MM.1S (cell line): ENCODE results near the gene RDH5.

Experiments
- DNase-seq: peaks from one replicate; pipeline ENCODE4 v3.0.0-alpha.2; 2015
- H2AFZ ChIP-seq: fragments of 300-600 bp; sonication (generic); 2 replicates; pipeline ENCODE4 v1.6.0; 2016; ENCODE audit warnings: antibody characterized with exemption, low read length
- H3F3A ChIP-seq: fragments of 300-600 bp; sonication (generic); 2 replicates; pipeline ENCODE4 v1.6.1; 2016; ENCODE audit warnings: mild to moderate bottlenecking, antibody characterized with exemption, low read length, moderate library complexity, mixed read lengths; ENCODE audit not compliant: insufficient read depth
- H3K27ac ChIP-seq: fragments of 300-600 bp; sonication (generic); 2 replicates; pipeline ENCODE4 v1.5.1; 2016; ENCODE audit warnings: mild to moderate bottlenecking, low read length
- H3K27me3 ChIP-seq: fragments of 300-600 bp; sonication (generic); replicated peaks from 2 replicates; pipeline ENCODE4 v1.6.0; 2016; ENCODE audit warnings: low read length; ENCODE audit not compliant: insufficient read depth
- H3K36me3 ChIP-seq: fragments of 300-600 bp; sonication (generic); replicated peaks from 2 replicates; pipeline ENCODE4 v1.6.1; 2016; ENCODE audit warnings: mild to moderate bottlenecking, low read length, mixed read lengths; ENCODE audit not compliant: insufficient read depth
- H3K4me1 ChIP-seq: fragments of 300-600 bp; sonication (generic); 2 replicates; pipeline ENCODE4 v1.6.1; 2016; ENCODE audit warnings: low read length, mixed read lengths
- H3K4me2 ChIP-seq: fragments of 300-600 bp; sonication (generic); 2 replicates; pipeline ENCODE4 v1.6.0; 2016; ENCODE audit warnings: low read depth, low read length
- H3K4me3 ChIP-seq: fragments of 300-600 bp; sonication (generic); 2 replicates; pipeline ENCODE4 v1.5.1; 2016; ENCODE audit warnings: low read length, mixed read lengths
- H3K79me2 ChIP-seq: fragments of 300-600 bp; sonication (generic); 2 replicates; pipeline ENCODE4 v1.6.1; 2016; ENCODE audit warnings: mixed run types, low read length, mixed read lengths
- H3K9ac ChIP-seq: fragments of 300-600 bp; sonication (generic); 2 replicates; pipeline ENCODE4 v1.6.1; 2016; ENCODE audit warnings: low read length, mixed read lengths
- H3K9me2 ChIP-seq: fragments of 300-600 bp; sonication (generic); replicated peaks from 2 replicates; pipeline ENCODE4 v1.6.1; 2016; ENCODE audit warnings: mild to moderate bottlenecking, low read length, mixed read lengths; ENCODE audit not compliant: insufficient read depth
- H3K9me3 ChIP-seq: fragments of 300-600 bp; sonication (generic); replicated peaks from 2 replicates; pipeline ENCODE4 v1.6.1; 2016; ENCODE audit warnings: mild to moderate bottlenecking, low read length, mixed read lengths; ENCODE audit not compliant: insufficient read depth
- H4K20me1 ChIP-seq: fragments of 300-600 bp; sonication (generic); 2 replicates; pipeline ENCODE4 v1.6.1; 2016; ENCODE audit warnings: mild to moderate bottlenecking, low read length, moderate library complexity, mixed read lengths; ENCODE audit not compliant: insufficient read depth
- CTCF ChIP-seq: fragments of 300-600 bp; sonication (generic); IDR thresholded peaks from 2 replicates; pipeline ENCODE4 v1.5.1; 2016; ENCODE audit warnings: antibody characterized with exemption, low read length, mixed read lengths
- EZH2 ChIP-seq: fragments of 300-600 bp; sonication (generic); optimal IDR thresholded peaks from 2 replicates; pipeline ENCODE3; 2017; ENCODE audit warnings: low read depth, mild to moderate bottlenecking, antibody characterized with exemption, low read length, mixed read lengths
- EZH2phosphoT487 ChIP-seq: fragments of 300-600 bp; sonication (generic); IDR thresholded peaks from 2 replicates; pipeline ENCODE4 v1.6.1; 2018; ENCODE audit warnings: antibody characterized with exemption, low read length

RDH5 gene

GRCh38 chr12:55723516-55724225 is 3.5 kb downstream of the RDH5 start:
- Histone ChIP-seq H3F3A (no peaks in the 10 kb centered on the region), H2AFZ (no peak overlapping the region), H3K27me3 (no peaks in the 10 kb centered on the region), H3K9ac (no peak overlapping the region), H3K4me3 (no peak overlapping the region), H3K4me2 (no peak overlapping the region), H3K27ac (no peak overlapping the region), H3K9me2 (no peaks in the 10 kb centered on the region), H4K20me1 (no peaks in the 10 kb centered on the region), H3K4me1 (peaks cover 8% of the 10 kb centered on the region), H3K9me3 (no peaks in the 10 kb centered on the region), H3K79me2 (peaks cover 15% of the 10 kb centered on the region), H3K36me3 (no peaks in the 10 kb centered on the region)
- DNase-seq: no peak
- TF ChIP-seq EZH2 (no peak), EZH2phosphoT487 (no peak), CTCF (no peak)

GRCh38 chr12:55724226-55724939 is 4.2 kb downstream of the RDH5 start:
- H2AFZ ChIP-seq: no peak overlapping the region
- H3K4me3 ChIP-seq: no peak overlapping the region
- H3K36me3 ChIP-seq: no peaks in the 10 kb centered on the region
- H3K9me2 ChIP-seq: no peaks in the 10 kb centered on the region
- H3K9me3 ChIP-seq: no peaks in the 10 kb centered on the region
- H3K9ac ChIP-seq: no peak overlapping the region
- no peak overlapping the region for H3K4me2 ChIP-seq
- no peak overlapping the region for H3K27ac ChIP-seq
- H4K20me1 ChIP-seq: no peaks in the 10 kb centered on the region
- H3F3A ChIP-seq: no peaks in the 10 kb centered on the region
- peaks cover 15% of the 10 kb centered on the region for H3K79me2 ChIP-seq
- TF ChIP-seq EZH2phosphoT487: no peak
- TF ChIP-seq CTCF: peak; percentile 61
- H3K4me1 ChIP-seq: peaks cover 8% of the 10 kb centered on the region
- DNase-seq: peak; percentile 47
- H3K27me3 ChIP-seq: no peaks in the 10 kb centered on the region

- Histone ChIP-seq H3F3A (no peaks in the 10 kb centered on the region), H3K4me1 (peaks cover 10% of the 10 kb centered on the region), H3K36me3 (no peaks in the 10 kb centered on the region), H4K20me1 (no peaks in the 10 kb centered on the region), H3K27me3 (no peaks in the 10 kb centered on the region), H3K4me2 (no peak overlapping the region), H3K9me3 (no peaks in the 10 kb centered on the region), H3K4me3 (no peak overlapping the region), H3K79me2 (peaks cover 15% of the 10 kb centered on the region), H3K27ac (no peak overlapping the region), H2AFZ (no peak overlapping the region), H3K9ac (no peak overlapping the region), H3K9me2 (no peaks in the 10 kb centered on the region)
- TF ChIP-seq EZH2 (no peak), EZH2phosphoT487 (no peak), CTCF (no peak)
- DNase-seq: no peak
Measured at GRCh38 chr12:55724940-55725309, 4.7 kb downstream of the RDH5 start.
